ENCODE measurements around the gene VPS37B. TPM values are rescaled to one million over a fixed set of nuclear protein-coding genes. Genes with fewer than 3 reads are reported as not detected.

VPS37B gene
- total RNA-seq, 1 experiment from 2014 or later, result 24.0 TPM

GRCh38 chr12:122835750-122836026 is 60.2 kb downstream of the VPS37B start:
- Mint-ChIP-seq H3K27ac (ENCODE audit: unreplicated experiment) (peak overlapping the region; percentile 94), H3K36me3 (ENCODE audit: insufficient read depth, unreplicated experiment) (peaks cover 12% of the 10 kb centered on the region), H3K27me3 (ENCODE audit: insufficient read depth, unreplicated experiment) (no peaks in the 10 kb centered on the region), H3K4me1 (ENCODE audit: low read depth, unreplicated experiment) (peaks cover 37% of the 10 kb centered on the region), H3K4me3 (ENCODE audit: unreplicated experiment) (peak overlapping the region; percentile 94), H3K9me3 (ENCODE audit: unreplicated experiment) (no peaks in the 10 kb centered on the region)
- Histone ChIP-seq H3K36me3 (ENCODE audit: control insufficient read depth, insufficient read depth, low read length) (no peaks in the 10 kb centered on the region), H3K27me3 (replicated peaks; ENCODE audit: control insufficient read depth, insufficient read depth, low read length) (no peaks in the 10 kb centered on the region), H3K4me1 (peaks cover 29% of the 10 kb centered on the region), H3K9me3 (no peaks in the 10 kb centered on the region), H3K4me3 (ENCODE audit: low read depth, low read length) (peak overlapping the region; percentile 72)
- ChIA-PET CTCF (interaction anchor here (0.6 to 1.5 kb wide), 2 partner anchors 42 to 54 kb away, joined by 4 to 5 read pairs; no protein-coding TSS in a partner anchor), POLR2A (interaction anchor here (0.9 kb wide), 1 partner anchor 131 kb away, joined by 3 read pairs; the partner anchor contains the start of gene ABCB9)
- no peak for TF ChIP-seq CTCF (IDR thresholded peaks at IDR 0.05; ENCODE audit: insufficient read depth in 1 of 2, low read depth in 1 of 2, low read length in 1 of 2, severe bottlenecking in 1 of 2, unreplicated experiment in 1 of 2)
- DNase-seq, result peak in 1 of 2 experiments; percentile 37
- intact Hi-C loops (cut with micrococcal nuclease; ENCODE audit: unreplicated experiment), result loop anchor here (2.0 to 10.0 kb wide), 2 partner anchors 43 to 61 kb away; partner anchors contain the start of gene CCDC62
- BruUV-seq (replicated peaks), result no TSS peak

DNA sequence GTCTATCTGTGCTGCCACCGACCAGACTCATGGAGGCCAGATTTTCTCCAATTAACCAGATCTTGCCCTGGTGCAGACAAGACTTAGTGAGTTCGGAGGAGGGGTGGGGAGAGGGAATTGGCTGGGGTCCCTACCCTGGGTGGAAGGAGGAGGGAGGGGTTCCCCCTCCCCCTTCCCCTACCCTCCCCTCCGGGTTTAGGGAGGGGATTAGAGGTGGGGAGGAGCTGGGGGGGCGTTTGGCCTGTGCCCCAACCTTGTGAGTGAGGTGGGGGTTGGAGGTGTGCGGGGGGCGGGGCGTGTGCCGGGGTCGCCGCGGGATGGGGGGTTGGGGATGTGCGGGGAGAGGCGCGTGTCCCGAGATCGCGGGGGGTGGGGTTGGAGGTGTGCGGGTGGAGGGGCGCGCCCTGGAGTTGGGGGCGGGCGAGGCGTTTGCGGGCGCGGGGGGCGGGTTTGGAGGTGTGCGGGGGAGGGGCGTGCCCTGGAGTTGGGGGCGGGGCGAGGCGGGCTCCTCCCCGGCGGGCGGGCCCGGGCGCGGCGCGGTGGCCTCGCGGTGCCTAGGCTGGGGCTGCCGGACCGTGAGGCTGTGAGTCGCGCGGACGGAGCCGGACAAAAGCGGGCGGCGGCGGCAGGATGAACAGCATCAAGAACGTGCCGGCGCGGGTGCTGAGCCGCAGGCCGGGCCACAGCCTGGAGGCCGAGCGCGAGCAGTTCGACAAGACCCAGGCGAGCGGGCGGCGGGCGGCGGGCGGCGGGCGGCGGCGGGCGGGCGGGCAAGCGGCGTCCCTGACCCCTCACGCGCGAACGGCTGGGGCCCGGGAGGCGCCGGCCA is 60.8 kb downstream of the VPS37B start, which contains the start of gene HIP1R:
HIP1R (plus strand) TSS at position 537 of the 829 bp plus-strand sequence; CDS start at position 631, 94 bp downstream.
- POLR2A ChIA-PET, result interaction anchor here (0.9 kb wide), 1 partner anchor 131 kb away, joined by 3 read pairs; the partner anchor contains the start of gene ABCB9
- H3K4me3 Mint-ChIP-seq (ENCODE audit: unreplicated experiment), result peak within 1 kb of the TSS; percentile 94
- H3K27me3 ChIP-seq (replicated peaks; ENCODE audit: control insufficient read depth, insufficient read depth, low read length), result no peaks in the 10 kb centered on the region
- no peaks in the 10 kb centered on the region for H3K27me3 Mint-ChIP-seq (ENCODE audit: insufficient read depth, unreplicated experiment)
- CTCF ChIA-PET, result interaction anchor here (0.6 to 1.5 kb wide), 3 partner anchors 9 to 54 kb away, joined by 4 to 12 read pairs (median 5); no protein-coding TSS in a partner anchor
- H3K27ac Mint-ChIP-seq (ENCODE audit: unreplicated experiment), result peak within 1 kb of the TSS; percentile 94
- H3K9me3 ChIP-seq, result no peaks in the 10 kb centered on the region
- H3K9me3 Mint-ChIP-seq (ENCODE audit: unreplicated experiment), result no peaks in the 10 kb centered on the region
- peak; percentile 34 to 60 for DNase-seq
- H3K4me1 Mint-ChIP-seq (ENCODE audit: low read depth, unreplicated experiment), result peaks cover 40% of the 10 kb centered on the region
- no peak for TF ChIP-seq CTCF (IDR thresholded peaks at IDR 0.05; ENCODE audit: insufficient read depth in 1 of 2, low read depth in 1 of 2, low read length in 1 of 2, severe bottlenecking in 1 of 2, unreplicated experiment in 1 of 2)
- peaks cover 12% of the 10 kb centered on the region for H3K36me3 Mint-ChIP-seq (ENCODE audit: insufficient read depth, unreplicated experiment)
- BruUV-seq (replicated peaks), result no TSS peak
- no peaks in the 10 kb centered on the region for H3K36me3 ChIP-seq (ENCODE audit: control insufficient read depth, insufficient read depth, low read length)
- H3K4me1 ChIP-seq, result peaks cover 29% of the 10 kb centered on the region
- H3K4me3 ChIP-seq (ENCODE audit: low read depth, low read length), result peak within 1 kb of the TSS; percentile 72
- intact Hi-C loops (cut with micrococcal nuclease; ENCODE audit: unreplicated experiment), result loop anchor here (2.0 to 10.0 kb wide), 2 partner anchors 42 to 60 kb away; partner anchors contain the start of gene CCDC62

GRCh38 chr12:122834104-122834920 is 61.6 kb downstream of the VPS37B start:
- peak; percentile 64 to 73 for DNase-seq
- ChIA-PET POLR2A (no interaction called here), CTCF (interaction anchor here (0.6 to 1.2 kb wide), 3 partner anchors 8 to 113 kb away, joined by 3 to 12 read pairs (median 6); no protein-coding TSS in a partner anchor)
- Mint-ChIP-seq H3K4me3 (ENCODE audit: unreplicated experiment) (peak overlapping the region; percentile 82), H3K4me1 (ENCODE audit: low read depth, unreplicated experiment) (peaks cover 40% of the 10 kb centered on the region), H3K27ac (ENCODE audit: unreplicated experiment) (peak overlapping the region; percentile 48), H3K9me3 (ENCODE audit: unreplicated experiment) (no peaks in the 10 kb centered on the region), H3K36me3 (ENCODE audit: insufficient read depth, unreplicated experiment) (peaks cover 12% of the 10 kb centered on the region), H3K27me3 (ENCODE audit: insufficient read depth, unreplicated experiment) (no peaks in the 10 kb centered on the region)
- H3K36me3 ChIP-seq (ENCODE audit: control insufficient read depth, insufficient read depth, low read length), result no peaks in the 10 kb centered on the region
- peak overlapping the region; percentile 72 for H3K4me3 ChIP-seq (ENCODE audit: low read depth, low read length)
- intact Hi-C loops (cut with micrococcal nuclease; ENCODE audit: unreplicated experiment), result loop anchor here (2.0 to 10.0 kb wide), 2 partner anchors 42 to 60 kb away; partner anchors contain the start of gene CCDC62
- BruUV-seq (replicated peaks), result no TSS peak
- H3K27me3 ChIP-seq (replicated peaks; ENCODE audit: control insufficient read depth, insufficient read depth, low read length), result no peaks in the 10 kb centered on the region
- peak; percentile 5 to 11 for TF ChIP-seq CTCF (IDR thresholded peaks at IDR 0.05; ENCODE audit: insufficient read depth in 1 of 2, low read depth in 1 of 2, low read length in 1 of 2, severe bottlenecking in 1 of 2, unreplicated experiment in 1 of 2)
- H3K4me1 ChIP-seq, result peaks cover 29% of the 10 kb centered on the region
- H3K9me3 ChIP-seq, result no peaks in the 10 kb centered on the region
